Thymus (tissue), 11 donors: ENCODE data around the gene LAIR2. TPM values are rescaled to one million over a fixed set of nuclear protein-coding genes. Genes with fewer than 3 reads are reported as not detected.
"Not testable (repeated sequence)": the region's sequence is repeated elsewhere in the genome, so short reads cannot be mapped to it uniquely, and the experiment has no call there.

Source experiments
- DNase-seq, 9 donors: peaks; one replicate each; pipeline ENCODE4 v3.0.0-alpha.2; 2013; ENCODE audit warnings: low spot score in 9 of 9, low read depth in 6 of 9, missing footprints in 1 of 9
- H3K27ac ChIP-seq, 2 donors: one replicate each; pipeline ENCODE4 v1.5.1; 2013; ENCODE audit warnings: control low read depth in 1 of 2, low read depth in 1 of 2, low read length in 1 of 2, mild to moderate bottlenecking in 1 of 2, moderate library complexity in 1 of 2
- H3K27me3 ChIP-seq, 2 donors: one replicate each; pipeline ENCODE4 v1.5.1; 2013; ENCODE audit warnings: low read length in 1 of 2; ENCODE audit not compliant: control insufficient read depth in 2 of 2, insufficient read depth in 1 of 2
- H3K36me3 ChIP-seq, 2 donors: one replicate each; pipeline ENCODE4 v1.5.1; 2013; ENCODE audit warnings: low read length in 1 of 2, mild to moderate bottlenecking in 1 of 2, moderate library complexity in 1 of 2; ENCODE audit not compliant: control insufficient read depth in 2 of 2, insufficient read depth in 2 of 2
- H3K4me1 ChIP-seq, 2 donors: one replicate each; pipeline ENCODE4 v1.5.1; 2013; ENCODE audit warnings: low read length in 2 of 2; ENCODE audit not compliant: control insufficient read depth in 2 of 2, insufficient read depth in 2 of 2
- H3K4me3 ChIP-seq, 2 donors: one replicate each; pipeline ENCODE4 v1.5.1; 2013; ENCODE audit warnings: low read length in 2 of 2, control low read depth in 1 of 2, mild to moderate bottlenecking in 1 of 2
- H3K9me3 ChIP-seq, 2 donors: one replicate each; pipeline ENCODE4 v1.5.1; 2013; ENCODE audit warnings: low read length in 1 of 2, mild to moderate bottlenecking in 1 of 2; ENCODE audit not compliant: control insufficient read depth in 2 of 2, insufficient read depth in 1 of 2
- WGBS: extraction: QIAGEN DNeasy Blood & Tissue Kit; methylation state at CpG from one replicate; pipeline ENCODE4 v1.1.7; 2013; 5-methylcytosine and 5-hydroxymethylcytosine counted together
- polyA plus RNA-seq: library from polyadenylated mRNA; stranded (reverse); fragments of 200-250 nt; gene quantifications from one replicate; pipeline ENCODE4 v1.2.3, GENCODE V29; 2013
- total RNA-seq: library from RNA; stranded (reverse); fragments of 120-200 nt; gene quantifications from one replicate; pipeline ENCODE4 v1.2.4, GENCODE V29; 2013
- donor health status: healthy.

LAIR2 gene
- total and polyA plus RNA-seq, 2 donors = 3.2 to 18.5 TPM

DNA sequence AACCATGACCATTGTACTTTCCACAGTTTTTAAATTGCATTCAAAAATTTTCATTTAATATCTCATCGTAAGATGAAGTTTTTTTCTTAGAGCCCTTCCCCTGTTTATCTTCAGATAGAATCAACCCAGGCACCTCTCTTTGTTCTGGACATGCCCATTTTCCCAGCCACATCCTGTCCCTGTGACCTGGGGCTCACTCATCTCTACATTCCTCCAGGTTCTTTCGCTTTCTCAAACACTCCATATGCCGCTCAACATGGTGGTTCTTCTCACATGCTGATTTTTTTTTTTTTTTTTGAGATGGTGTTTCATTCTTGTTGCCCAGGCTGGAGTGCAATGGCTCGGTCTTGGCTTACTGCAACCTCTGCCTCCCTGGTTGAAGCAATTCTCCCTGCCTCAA lies 2.9 kb downstream of the LAIR2 start:
- 89% methylated on average over 4 of the region's 4 CpGs for WGBS
- H3K27ac ChIP-seq, H3K4me3 ChIP-seq, DNase-seq, H3K9me3 ChIP-seq, H3K27me3 ChIP-seq, H3K4me1 ChIP-seq, H3K36me3 ChIP-seq: not testable (repeated sequence)

GRCh38 chr19:54506079-54506478 lies 3.4 kb downstream of the LAIR2 start:
- no peak for DNase-seq
- Histone ChIP-seq H3K27ac (no peak overlapping the region), H3K9me3 (no peaks in the 10 kb centered on the region), H3K4me1 (peaks cover 0 to 2% of the 10 kb centered on the region in 2 donors), H3K36me3 (no peaks in the 10 kb centered on the region), H3K4me3 (no peak overlapping the region), H3K27me3 (no peaks in the 10 kb centered on the region)
- 78% methylated on average over 10 of the region's 10 CpGs for WGBS

- H3K36me3 ChIP-seq, H3K9me3 ChIP-seq, H3K27me3 ChIP-seq, H3K4me3 ChIP-seq, H3K27ac ChIP-seq, H3K4me1 ChIP-seq, DNase-seq: not testable (repeated sequence)
- WGBS = 80% methylated on average over 12 of the region's 15 CpGs
These were observed 4.5 kb downstream of the LAIR2 start for GRCh38 chr19:54507038-54507717.

- no peaks in the 10 kb centered on the region for H3K27me3 ChIP-seq
- no peaks in the 10 kb centered on the region for H3K9me3 ChIP-seq
- H3K4me1 ChIP-seq = peaks cover 0 to 2% of the 10 kb centered on the region in 2 donors
- 86% methylated on average over 12 of the region's 12 CpGs for WGBS
- DNase-seq = no peak
- no peak overlapping the region for H3K4me3 ChIP-seq
- H3K27ac ChIP-seq = no peak overlapping the region
- H3K36me3 ChIP-seq = no peaks in the 10 kb centered on the region
These were observed 5.2 kb downstream of the LAIR2 start for GRCh38 chr19:54507824-54508223.

DNA sequence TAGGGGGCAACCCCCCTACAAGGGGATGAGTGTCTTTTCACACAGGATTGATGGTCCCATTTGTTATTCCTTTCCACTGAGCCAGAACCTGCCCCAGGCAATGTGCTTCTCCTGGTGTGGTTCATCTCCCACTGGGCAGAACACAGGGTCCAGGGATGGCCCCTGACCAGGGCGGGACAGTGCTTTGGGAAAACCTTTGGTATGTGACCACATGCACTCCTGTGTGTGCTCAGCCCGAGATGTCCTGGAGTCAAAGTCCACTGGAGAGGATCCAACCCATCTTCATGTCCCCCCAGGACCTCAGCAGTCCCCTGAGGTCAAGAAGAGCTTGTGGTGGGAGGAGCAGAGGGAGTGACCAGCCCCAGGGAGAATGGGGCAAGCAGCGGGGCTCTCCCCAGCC lies 5.9 kb downstream of the LAIR2 start:
- not testable (repeated sequence) for H3K27me3 ChIP-seq, H3K4me1 ChIP-seq, H3K36me3 ChIP-seq, DNase-seq, H3K27ac ChIP-seq, H3K4me3 ChIP-seq, H3K9me3 ChIP-seq
- 72% methylated on average over 2 of the region's 3 CpGs for WGBS

DNA sequence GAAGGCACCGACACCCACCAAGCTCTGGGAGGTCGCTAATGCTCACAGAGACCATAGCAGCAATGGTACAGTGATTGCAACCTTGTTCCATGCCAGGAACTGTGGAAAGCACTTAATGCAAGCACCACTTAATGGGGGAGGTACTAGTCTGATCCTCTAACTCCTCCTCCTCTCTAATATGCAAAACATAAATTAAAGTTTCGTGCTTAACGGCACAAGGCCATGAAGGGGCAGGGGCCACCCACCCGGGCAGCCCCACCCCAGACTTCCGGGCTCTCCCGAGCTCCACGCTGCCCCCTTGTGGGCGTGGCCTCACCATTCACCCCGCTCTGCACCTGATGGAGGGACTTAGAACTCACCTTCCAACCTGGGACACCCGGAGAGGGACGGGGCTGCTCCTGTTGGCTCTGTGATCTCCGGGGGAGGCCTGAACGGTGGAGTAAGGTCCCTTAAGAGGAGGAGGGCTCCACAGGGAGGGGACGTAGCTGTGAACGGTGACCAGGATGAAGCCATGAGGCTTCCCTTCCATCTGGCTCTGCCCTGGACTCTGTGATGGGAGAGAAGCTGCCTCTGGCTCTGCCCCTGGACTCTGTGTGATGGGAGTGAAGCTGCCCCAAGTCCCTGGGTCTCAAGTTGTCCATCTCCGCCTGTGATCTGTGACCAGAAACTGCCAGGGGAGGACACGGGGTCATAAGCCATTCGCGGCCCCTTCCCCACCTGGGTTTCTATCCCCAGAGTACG lies 6.7 kb downstream of the LAIR2 start:
- H3K27me3 ChIP-seq, H3K36me3 ChIP-seq, H3K9me3 ChIP-seq, H3K27ac ChIP-seq, H3K4me1 ChIP-seq, DNase-seq, H3K4me3 ChIP-seq: not testable (repeated sequence)
- 70% methylated on average over 9 of the region's 21 CpGs for WGBS

- no peaks in the 10 kb centered on the region for H3K9me3 ChIP-seq
- WGBS = 83% methylated on average over 3 of the region's 3 CpGs
- no peak for DNase-seq
- H3K36me3 ChIP-seq = no peaks in the 10 kb centered on the region
- H3K4me1 ChIP-seq = no peaks in the 10 kb centered on the region
- no peak overlapping the region for H3K27ac ChIP-seq
- H3K27me3 ChIP-seq = peaks cover 0 to 3% of the 10 kb centered on the region in 2 donors
- H3K4me3 ChIP-seq = no peak overlapping the region
These were observed 12.5 kb downstream of the LAIR2 start for GRCh38 chr19:54515156-54515555.

- H3K9me3 ChIP-seq = no peaks in the 10 kb centered on the region
- no peak overlapping the region for H3K27ac ChIP-seq
- no peak overlapping the region for H3K4me3 ChIP-seq
- H3K4me1 ChIP-seq = peaks cover 5 to 16% of the 10 kb centered on the region in 2 donors
- under 1% methylated on average over 4 of the region's 4 CpGs for WGBS
- peaks cover 0 to 3% of the 10 kb centered on the region in 2 donors for H3K27me3 ChIP-seq
- DNase-seq = peak; percentile 23 to 77 (median 56)
- H3K36me3 ChIP-seq = no peaks in the 10 kb centered on the region
These were observed 14.9 kb downstream of the LAIR2 start for GRCh38 chr19:54517483-54517882.

DNA sequence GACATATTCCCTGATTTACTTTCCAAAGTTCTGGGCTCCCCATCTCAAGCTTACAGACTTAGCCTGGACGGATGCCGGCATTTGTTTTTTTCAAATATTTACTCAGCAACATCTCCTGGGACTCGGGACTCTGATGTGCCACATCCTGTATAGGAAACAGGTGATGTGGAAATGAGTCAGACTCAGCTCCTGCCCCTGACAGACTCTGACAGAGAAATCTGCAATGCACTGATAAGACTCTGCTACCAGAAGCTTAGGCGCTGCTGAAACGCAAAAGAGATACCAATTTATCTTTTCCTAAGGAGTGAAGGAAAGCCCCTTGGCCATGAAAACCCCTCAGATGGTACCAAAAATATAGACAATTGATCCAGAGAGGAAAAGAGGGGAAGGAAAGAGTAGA lies 16.2 kb downstream of the LAIR2 start:
- peaks cover 5 to 22% of the 10 kb centered on the region in 2 donors for H3K4me1 ChIP-seq

More for the DNA sequence above, 16.2 kb downstream of the LAIR2 start:
- WGBS = 7% methylated on average over 5 of the region's 5 CpGs
- Histone ChIP-seq H3K27me3 (peaks cover 0 to 3% of the 10 kb centered on the region in 2 donors), H3K9me3 (no peaks in the 10 kb centered on the region), H3K36me3 (no peaks in the 10 kb centered on the region), H3K27ac (peak overlapping the region in 1 of 2 donors; percentile 37), H3K4me3 (no peak overlapping the region)
- DNase-seq = peak in 1 of 9 donors; percentile 26
